Chondrocyte (in vitro differentiated cells): Measurements from ENCODE around the gene PARP3. TPM values are rescaled to one million over a fixed set of nuclear protein-coding genes. Genes with fewer than 3 reads are reported as not detected.

Experiments used
- DNase-seq: peaks from one replicate; pipeline ENCODE4 v3.0.0; 2021; ENCODE audit warnings: mixed read lengths, low spot score
- H3K27ac Mint-ChIP-seq: one replicate; pipeline ENCODE4 v1.8.0; 2021; ENCODE audit warnings: mild to moderate bottlenecking, moderate library complexity, mixed read lengths; ENCODE audit not compliant: unreplicated experiment
- H3K27me3 Mint-ChIP-seq: 2 replicates; pipeline ENCODE4 v1.8.0; 2021; ENCODE audit warnings: low read depth, mixed read lengths
- H3K36me3 Mint-ChIP-seq: 2 replicates; pipeline ENCODE4 v1.8.0; 2021; ENCODE audit warnings: low read depth, mixed read lengths
- H3K4me1 Mint-ChIP-seq: 2 replicates; pipeline ENCODE4 v1.8.0; 2021; ENCODE audit warnings: low read depth, mild to moderate bottlenecking, mixed read lengths
- H3K4me3 Mint-ChIP-seq: one replicate; pipeline ENCODE4 v1.8.0; 2021; ENCODE audit warnings: mild to moderate bottlenecking, moderate library complexity, mixed read lengths; ENCODE audit not compliant: unreplicated experiment
- H3K9me3 Mint-ChIP-seq: 2 replicates; pipeline ENCODE4 v1.8.0; 2021; ENCODE audit warnings: low read depth, mixed read lengths
- CTCF ChIP-seq: fragments of 200-600 bp; sonication (generic); IDR thresholded peaks from 2 replicates; pipeline ENCODE4 v1.5.0; 2021; ENCODE audit warnings: antibody characterized with exemption, mild to moderate bottlenecking, moderate library complexity
- total RNA-seq: library from RNA; stranded (reverse); gene quantifications from 3 replicates; pipeline ENCODE4 v1.2.1, GENCODE V29; 2021

The PARP3 gene
- total RNA-seq, 1 donor from 2014 or later = 9.5 TPM

GRCh38 chr3:51940648-51941462 is 1.3 kb upstream of the PARP3 start:
- Mint-ChIP-seq H3K27ac (peak overlapping the region; percentile 81), H3K9me3 (no peaks in the 10 kb centered on the region), H3K27me3 (no peaks in the 10 kb centered on the region), H3K4me3 (peak overlapping the region; percentile 78), H3K36me3 (peaks cover 15% of the 10 kb centered on the region), H3K4me1 (peaks cover 33% of the 10 kb centered on the region)
- no peak for TF ChIP-seq CTCF
- DNase-seq = no peak

GRCh38 chr3:51941463-51941797 is 733 bp upstream of the PARP3 start:
- DNase-seq = no peak
- H3K4me1 Mint-ChIP-seq = peaks cover 33% of the 10 kb centered on the region
- peaks cover 15% of the 10 kb centered on the region for H3K36me3 Mint-ChIP-seq
- TF ChIP-seq CTCF = no peak
- H3K4me3 Mint-ChIP-seq = peak overlapping the region; percentile 78
- H3K9me3 Mint-ChIP-seq = no peaks in the 10 kb centered on the region
- H3K27me3 Mint-ChIP-seq = no peaks in the 10 kb centered on the region
- H3K27ac Mint-ChIP-seq = peak overlapping the region; percentile 81

GRCh38 chr3:51942603-51943450 is 664 bp downstream of the PARP3 start:
- H3K9me3 Mint-ChIP-seq = no peaks in the 10 kb centered on the region
- peaks cover 4% of the 10 kb centered on the region for H3K36me3 Mint-ChIP-seq
- peak overlapping the region; percentile 78 for H3K4me3 Mint-ChIP-seq
- H3K27me3 Mint-ChIP-seq = no peaks in the 10 kb centered on the region
- DNase-seq = peak; percentile 79
- peak overlapping the region; percentile 81 for H3K27ac Mint-ChIP-seq
- peaks cover 33% of the 10 kb centered on the region for H3K4me1 Mint-ChIP-seq
- no peak for TF ChIP-seq CTCF

GRCh38 chr3:51943451-51944391 is 1.6 kb downstream of the PARP3 start:
- H3K27ac Mint-ChIP-seq = no peak overlapping the region
- H3K27me3 Mint-ChIP-seq = no peaks in the 10 kb centered on the region
- peak; percentile 83 for DNase-seq
- H3K36me3 Mint-ChIP-seq = peaks cover 3% of the 10 kb centered on the region
- H3K4me3 Mint-ChIP-seq = no peak overlapping the region
- no peak for TF ChIP-seq CTCF
- no peaks in the 10 kb centered on the region for H3K9me3 Mint-ChIP-seq
- H3K4me1 Mint-ChIP-seq = peaks cover 33% of the 10 kb centered on the region
